RCC 7860 (cell line): ENCODE measurements around the gene UBE2Q1.
"Not testable (repeated sequence)": the region's sequence is repeated elsewhere in the genome, so short reads cannot be mapped to it uniquely, and the experiment has no call there.

Source experiments
- DNase-seq: peaks from one replicate; pipeline ENCODE4 v3.0.0-alpha.2; 2015; ENCODE audit warnings: low spot score
- FAIRE-seq: peaks from 2 replicates; lab custom pipeline; 2012; peaks lifted over from hg19 to GRCh38; lab: Jason Lieb, UNC

The UBE2Q1 gene

DNA sequence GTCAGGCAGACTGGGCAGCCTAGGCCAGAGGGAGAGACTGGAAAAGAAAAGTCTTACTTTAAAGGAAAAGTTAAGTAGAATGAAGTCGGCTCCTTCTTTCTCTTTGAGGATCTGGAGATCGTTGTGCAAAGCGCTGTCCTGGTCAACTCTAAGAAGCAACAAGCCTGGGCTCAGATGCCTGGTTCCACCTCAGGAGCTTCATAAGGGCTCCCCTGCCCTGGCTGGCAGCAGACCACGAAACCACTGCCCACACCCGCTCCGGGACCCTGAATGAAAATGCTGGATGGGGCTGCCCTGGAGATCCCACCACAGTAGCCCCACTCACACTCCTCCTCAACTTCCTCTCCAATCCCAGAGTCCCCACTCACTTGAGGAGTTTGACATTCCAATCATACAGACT is 6.4 kb downstream of the UBE2Q1 start:
- DNase-seq: no peak
- no peak for FAIRE-seq

DNA sequence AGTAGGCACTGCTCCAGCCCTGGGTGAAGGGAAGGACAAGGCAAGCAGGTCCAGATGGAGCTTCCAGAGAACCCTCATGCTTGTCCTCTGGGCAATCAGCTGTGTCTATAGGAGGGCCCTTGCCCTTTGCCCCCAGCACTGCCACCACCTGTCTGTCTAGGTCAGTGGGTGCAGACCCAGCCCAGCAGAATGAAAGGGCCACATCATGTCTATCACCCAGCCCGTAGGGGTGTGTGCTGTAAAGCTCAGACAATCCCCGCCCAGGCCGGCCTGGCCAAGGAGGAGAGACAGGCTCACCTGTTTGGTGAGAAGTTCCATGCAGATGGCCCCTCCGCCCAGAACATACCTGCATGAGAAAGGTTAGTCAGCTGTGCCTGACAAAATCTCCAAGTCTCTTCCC is 7.0 kb downstream of the UBE2Q1 start:
- no peak for FAIRE-seq
- DNase-seq: no peak

DNA sequence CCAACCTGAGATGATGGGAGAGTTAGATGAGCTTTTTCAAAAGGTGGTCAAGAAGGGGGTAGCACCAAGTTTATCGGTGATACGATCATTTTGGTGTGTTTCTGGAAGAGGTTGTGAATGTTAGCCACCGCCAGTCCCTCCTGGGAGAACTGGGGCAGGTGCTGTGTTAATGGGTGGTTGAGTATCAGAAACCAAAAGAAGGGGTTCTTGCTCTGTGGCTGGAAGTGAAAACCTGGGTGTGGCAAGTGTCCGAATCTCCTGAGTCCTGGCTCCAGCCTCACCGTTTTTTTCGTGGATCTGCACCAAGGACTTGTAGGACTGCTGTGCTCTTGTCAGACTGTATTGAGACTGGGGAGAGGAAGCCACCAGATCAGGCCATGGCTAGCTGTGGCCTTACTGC is 7.8 kb downstream of the UBE2Q1 start:
- DNase-seq (no peak), FAIRE-seq (no peak)

DNA sequence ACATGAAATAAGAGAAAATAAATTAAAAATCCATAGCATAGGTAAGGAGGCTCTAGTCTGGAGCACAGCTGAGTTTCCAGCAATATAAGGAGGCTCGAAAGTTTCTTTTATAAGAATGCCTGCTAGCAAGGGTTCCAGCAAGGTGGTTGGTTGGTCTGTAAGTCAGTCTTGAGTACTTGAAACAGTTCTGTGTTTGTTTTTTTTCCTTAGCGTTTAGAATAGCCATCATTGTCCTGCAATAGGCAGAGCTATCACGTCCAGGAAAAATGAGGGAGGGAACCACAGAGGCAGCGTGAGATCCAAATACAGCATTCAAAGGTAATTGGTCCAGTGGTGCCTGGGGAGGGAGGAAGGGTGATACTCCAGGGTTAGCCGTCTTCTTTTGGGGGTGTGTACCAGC is 8.4 kb downstream of the UBE2Q1 start:
- no peak for FAIRE-seq
- DNase-seq: no peak

- DNase-seq (no peak), FAIRE-seq (no peak)
These were observed 9.2 kb downstream of the UBE2Q1 start for GRCh38 chr1:154549202-154549770.

- no peak for DNase-seq
- no peak for FAIRE-seq
These were observed 10.4 kb downstream of the UBE2Q1 start for GRCh38 chr1:154548028-154548427.

DNA sequence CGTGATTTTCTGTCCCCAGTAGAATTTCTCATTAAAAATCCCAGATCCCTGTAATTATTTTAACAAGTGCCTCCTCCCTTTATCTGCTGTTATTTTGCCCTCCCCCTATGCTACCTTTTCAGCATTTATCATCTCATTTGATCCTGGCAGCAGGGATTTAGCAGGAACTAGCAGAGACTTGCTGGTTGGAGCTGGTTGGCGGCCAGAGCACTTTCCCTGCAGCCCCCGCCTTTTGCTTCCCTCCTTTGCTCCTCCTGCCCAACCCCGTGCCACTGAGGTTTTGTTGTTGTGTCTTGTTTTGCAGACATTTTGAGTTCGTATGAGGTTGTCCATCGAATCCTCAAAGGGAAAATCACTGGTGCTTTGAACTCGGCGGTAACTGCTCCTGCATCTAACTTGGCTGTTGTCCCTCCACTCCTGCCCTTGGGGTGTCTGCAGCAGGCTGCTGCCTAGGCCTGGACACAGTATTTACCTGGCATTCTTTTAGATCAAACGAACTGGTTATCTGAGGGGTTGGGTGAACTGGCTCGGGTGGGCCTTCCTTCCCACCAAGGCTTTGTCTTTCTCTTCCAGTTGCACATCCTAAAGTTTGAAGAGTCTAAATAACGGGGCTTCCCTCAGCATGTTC is 11.2 kb downstream of the UBE2Q1 start:
- DNase-seq (no peak), FAIRE-seq (no peak)

DNA sequence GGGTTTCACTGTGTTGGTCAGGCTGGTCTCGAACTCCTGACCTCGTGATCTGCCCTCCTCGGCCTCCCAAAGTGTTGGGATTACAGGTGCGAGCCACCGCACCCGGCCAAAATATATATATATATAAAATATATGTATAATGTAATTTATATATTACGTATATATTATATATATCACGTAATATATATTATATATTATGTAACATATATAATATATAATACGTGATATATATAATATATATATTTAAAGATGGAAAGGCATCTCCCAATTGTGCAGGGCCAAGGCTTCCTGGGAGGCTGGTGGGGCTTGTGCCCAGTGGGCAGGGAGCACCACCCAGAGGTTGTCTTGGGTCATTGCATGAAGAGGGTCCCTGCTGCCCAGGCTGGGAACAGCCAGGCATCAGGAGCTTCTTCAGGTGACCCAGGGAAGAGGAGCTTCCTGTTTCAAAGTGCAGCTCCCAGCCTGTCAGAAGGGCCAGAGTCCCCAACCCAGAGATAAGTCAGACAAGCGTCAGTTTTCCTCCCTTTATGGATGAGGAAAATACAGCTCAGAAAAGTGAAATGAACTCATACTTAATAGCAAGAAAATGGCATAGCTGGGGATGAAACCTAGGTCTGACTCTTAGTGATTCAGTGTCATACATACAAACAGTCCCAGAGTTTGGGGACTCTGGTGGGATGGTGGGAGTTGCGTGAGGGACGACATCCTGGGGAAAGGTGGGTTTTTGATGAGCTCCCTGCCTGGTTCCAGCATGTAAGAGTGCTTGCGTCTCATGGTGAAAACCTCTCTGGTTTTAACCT is 12.0 kb downstream of the UBE2Q1 start:
- peak; percentile 72 for FAIRE-seq
- peak; percentile 43 for DNase-seq

GRCh38 chr1:154541231-154541630 is 17.2 kb downstream of the UBE2Q1 start:
- FAIRE-seq: no peak

GRCh38 chr1:154539486-154540483 is 18.7 kb downstream of the UBE2Q1 start:
- FAIRE-seq: no peak

More at GRCh38 chr1:154541231-154541630, 17.2 kb downstream of the UBE2Q1 start:
- no peak for DNase-seq

DNA sequence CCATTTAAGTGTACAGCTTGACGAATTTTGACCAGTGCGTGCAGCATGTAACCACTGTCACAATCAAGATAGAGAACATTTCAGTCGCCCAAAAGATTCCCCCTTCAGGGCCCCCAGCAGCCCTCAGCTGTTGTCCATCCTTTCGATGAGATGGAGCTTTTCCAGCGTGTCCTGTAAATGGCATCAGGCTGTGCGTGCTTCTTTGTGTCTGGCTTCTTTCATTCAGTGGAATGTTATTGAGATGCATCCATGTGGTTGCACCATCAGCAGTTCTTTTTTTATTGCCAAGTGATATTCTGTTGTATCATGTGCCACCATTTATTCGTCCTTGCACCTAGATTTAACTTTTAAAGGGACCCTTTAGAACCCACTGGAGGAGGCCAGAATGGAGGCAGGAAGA is 21.9 kb downstream of the UBE2Q1 start:
- no peak for DNase-seq
- no peak for FAIRE-seq

More at GRCh38 chr1:154539486-154540483, 18.7 kb downstream of the UBE2Q1 start:
- no peak for DNase-seq

GRCh38 chr1:154533952-154534844 is 24.3 kb downstream of the UBE2Q1 start:
- DNase-seq (peak; percentile 15), FAIRE-seq (no peak)

DNA sequence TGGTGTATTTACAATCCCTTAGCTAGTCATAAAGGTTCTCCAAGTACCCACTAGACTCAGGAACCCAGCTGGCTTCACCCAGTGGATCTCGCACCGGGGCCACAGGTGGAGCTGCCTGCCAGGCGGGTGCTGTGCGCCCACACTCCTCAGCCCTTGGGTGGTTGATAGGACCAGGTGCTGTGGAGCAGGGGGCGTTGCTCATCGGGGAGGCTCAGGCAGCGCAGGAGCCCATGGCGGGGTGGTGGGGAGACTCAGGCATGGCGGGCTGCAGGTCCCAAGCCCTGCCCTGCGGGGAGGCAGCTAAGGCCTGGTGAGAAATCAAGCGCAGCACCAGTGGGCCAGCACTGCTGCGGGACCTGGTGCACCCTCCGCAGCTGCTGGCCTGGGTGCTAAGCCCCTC is 26.5 kb downstream of the UBE2Q1 start:
- not testable (repeated sequence) for DNase-seq, FAIRE-seq

DNA sequence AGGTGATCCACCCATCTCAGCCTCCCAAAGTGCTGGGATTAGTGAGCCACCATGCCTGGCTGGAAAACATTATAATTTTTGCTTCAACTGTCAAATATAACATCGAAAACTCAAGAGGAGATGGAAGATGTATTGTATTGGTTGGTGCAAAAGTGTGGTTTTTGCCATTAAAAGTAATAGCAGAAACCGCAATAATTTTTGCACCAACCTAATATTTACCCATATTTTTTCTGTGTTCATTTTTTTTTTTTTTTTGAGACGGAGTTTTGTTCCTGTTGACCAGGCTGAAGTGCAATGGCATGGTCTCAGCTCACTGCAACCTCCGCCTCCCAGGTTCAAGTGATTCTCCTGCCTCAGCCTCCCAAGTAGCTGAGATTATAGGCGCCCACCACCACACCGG is 29.2 kb downstream of the UBE2Q1 start:
- no peak for FAIRE-seq
- DNase-seq: no peak

- no peak for FAIRE-seq
- no peak for DNase-seq
These were observed 31.3 kb downstream of the UBE2Q1 start for GRCh38 chr1:154527192-154527591.

DNA sequence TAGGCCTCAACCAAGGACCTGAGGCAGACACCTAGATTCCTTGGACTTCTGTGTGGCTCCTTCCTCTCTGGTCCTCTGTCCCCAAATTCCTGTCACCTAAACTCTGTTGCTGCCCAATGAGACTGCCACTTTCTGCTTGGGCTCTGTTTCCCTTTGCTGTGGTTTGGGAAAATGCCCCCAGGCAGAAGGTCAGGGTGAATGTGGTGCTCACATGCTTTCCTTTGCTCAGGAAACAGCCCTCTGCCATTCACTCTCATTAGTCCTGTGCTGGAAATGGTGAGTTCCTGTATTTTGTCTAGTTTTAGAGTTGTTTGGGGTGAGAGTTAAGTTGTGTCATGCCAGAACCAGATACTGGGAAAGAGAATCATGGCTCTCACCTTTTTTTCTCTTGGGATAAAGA is 33.6 kb downstream of the UBE2Q1 start:
- DNase-seq: no peak
- FAIRE-seq: no peak

DNA sequence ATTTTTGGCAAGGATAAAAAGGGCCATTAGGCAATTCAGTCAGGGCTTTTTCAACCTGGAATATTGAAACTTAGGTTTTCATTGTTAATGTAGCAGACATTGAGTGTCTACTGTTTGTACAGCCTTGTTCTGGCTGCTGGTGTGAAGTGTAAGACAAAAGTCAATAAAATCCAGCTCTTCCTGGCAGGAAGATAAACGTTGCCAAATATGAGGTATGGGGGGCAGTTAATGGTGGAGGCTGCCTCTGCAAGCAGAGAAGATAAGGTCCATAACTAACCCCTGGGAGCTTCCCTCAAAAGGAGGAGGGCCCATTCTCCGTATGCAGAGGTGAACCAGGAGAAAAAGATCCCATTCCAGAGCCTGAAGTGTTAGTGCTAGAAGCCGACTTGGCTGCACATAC is 36.8 kb downstream of the UBE2Q1 start:
- DNase-seq (no peak), FAIRE-seq (no peak)

DNA sequence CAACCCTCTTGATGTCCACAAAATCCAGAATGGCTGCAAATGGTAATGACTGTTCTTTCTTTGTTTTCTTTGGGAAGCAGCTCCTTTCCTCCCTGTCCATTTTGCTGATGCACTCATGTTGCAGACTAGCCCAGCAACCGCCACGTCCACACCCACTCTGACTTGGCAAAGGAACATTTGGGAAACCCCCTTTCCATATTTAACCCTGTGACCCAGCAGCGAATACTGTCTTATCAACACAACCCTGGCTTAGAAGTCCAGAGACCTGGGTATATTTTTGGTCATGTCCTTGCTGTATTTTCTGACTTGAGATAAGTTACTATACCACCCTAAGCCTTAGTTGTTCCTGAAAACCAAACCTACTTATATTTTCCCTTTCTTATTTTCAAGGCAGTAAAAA is 38.1 kb downstream of the UBE2Q1 start:
- DNase-seq (no peak), FAIRE-seq (no peak)

DNA sequence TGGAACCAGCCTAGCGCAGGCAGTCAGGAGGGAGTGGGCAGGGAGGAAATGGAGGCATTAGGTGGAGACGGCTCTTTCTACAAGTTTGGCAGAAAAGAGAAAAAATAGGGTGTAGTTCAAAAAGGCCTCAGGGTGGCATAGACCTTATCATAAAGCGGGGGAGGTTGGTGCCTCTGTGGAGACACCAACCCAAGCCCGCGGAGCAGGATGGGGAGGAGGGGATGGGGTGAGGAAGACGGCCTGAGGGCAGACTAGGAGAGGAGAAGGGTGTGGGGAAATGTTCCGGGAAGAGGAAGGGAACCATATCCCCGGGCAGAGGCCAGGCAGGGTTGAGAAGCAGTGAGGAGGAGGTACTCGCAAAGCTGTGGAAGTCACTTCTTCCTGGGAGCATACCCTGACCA is 38.9 kb downstream of the UBE2Q1 start:
- no peak for FAIRE-seq

DNA sequence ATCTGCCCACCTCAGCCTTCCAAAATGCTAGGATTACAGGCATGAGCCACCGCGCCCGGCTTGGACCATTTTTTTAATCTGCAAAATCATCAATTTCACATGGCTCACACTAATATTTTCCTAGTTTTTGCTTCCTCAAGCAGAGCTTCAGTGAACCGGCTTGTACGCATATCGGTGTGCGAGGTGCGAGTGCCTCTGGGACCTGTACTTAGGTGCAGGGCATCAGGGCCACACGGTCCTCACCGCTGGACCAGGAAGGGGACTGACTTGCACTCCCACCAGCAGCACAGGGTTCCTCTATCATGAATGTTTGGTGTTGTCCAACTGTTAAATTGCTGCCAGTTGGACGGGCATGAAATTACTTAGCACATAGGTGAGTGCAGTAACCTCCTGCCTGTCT is 40.8 kb downstream of the UBE2Q1 start:
- DNase-seq (no peak), FAIRE-seq (no peak)

More for the DNA sequence above, 38.9 kb downstream of the UBE2Q1 start:
- DNase-seq: no peak
